ENCODE results near the gene DOLPP1.
"Not testable (repeated sequence)": the region's sequence is repeated elsewhere in the genome, so short reads cannot be mapped to it uniquely, and the experiment has no call there.

Gene DOLPP1

DNA sequence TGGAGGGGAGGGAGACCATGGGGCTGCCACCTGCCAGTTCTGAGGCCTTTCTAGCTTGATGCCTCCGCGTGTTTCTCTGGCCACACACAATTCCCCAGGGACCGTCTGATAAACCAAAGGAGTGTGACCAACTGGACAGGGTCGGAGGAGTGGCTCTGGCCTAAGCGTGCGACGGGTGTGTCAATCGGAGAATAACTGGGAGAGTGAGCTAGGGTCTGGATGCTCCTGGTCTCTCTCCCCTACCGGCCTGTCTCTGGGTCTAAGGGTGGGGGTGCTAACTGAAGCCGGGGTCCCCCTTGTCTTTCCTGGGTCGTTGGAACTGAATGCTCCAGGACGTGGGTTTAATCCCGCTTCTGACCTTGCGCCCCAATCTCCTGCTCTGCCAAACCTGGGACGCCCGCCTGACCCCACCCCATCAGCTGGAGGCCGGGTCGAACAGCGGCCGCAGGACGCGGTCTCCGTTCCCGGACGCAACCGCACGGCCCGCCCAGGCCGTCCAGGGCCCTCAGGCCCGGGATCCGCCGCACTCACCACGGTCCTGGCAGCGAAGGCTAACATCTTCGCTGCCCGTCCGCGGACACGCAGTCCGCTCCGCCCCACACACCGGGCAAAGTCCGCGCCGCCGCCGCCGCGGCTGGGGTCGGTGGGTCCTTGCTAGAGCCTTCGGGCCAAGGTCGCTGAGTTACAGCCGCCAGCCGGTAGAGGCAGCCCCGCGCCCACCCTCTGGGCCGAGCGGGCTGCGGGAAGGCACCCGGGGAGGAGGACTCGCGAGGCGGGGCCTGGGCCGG is 29.2 kb downstream of the DOLPP1 start:
- peak; percentile 47 for DNase-seq (ENCODE audit: low spot score)

DNA sequence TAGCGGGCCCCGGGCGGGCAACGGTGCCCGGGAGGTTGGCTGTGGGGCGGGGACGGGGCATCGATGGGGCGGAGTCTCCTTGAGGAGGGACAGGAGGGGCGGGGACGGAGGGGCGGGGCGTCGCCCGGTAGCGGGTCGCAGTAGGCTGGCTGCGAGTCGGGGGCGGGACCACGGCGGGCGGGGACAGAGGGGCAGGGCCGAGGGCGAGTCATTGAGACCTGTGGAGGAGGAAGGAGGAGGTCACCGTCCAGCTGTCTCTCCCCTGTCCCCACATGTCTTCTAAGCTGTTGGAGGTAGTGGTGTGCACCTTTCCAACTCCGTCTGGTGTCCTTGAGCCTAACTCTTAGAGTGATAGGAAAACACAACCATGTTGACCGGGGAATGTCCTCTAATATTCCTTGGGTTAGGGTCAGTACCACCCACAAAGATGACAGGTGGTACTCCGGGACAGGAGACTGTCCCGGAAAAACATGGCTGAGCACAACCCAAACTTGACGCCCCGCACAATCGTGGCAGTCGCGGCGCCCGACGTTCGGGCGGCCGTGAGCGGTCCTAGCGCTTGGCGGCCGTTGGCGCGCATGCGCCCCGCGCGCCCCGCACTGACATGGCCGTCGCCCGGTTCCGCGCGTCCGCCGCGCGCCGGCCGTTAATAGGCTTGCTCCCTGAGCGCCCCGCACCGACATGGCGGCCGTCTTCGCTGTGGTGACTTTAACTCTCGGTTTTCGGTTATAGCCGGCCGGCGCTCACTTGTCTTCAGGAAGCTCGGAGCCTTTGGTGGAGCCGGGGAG is 30.0 kb downstream of the DOLPP1 start, which contains the start of the genes CRAT and PTPA:
TSS of gene CRAT (minus strand) at position 54 of the 788 bp plus-strand sequence. CDS start 284 bp downstream, outside the sequence.
TSS of gene PTPA (plus strand) at position 676 of the 788 bp plus-strand sequence. CDS start 186 bp downstream, outside the sequence.
- peak; percentile 90 for DNase-seq (ENCODE audit: low spot score)

- DNase-seq (ENCODE audit: low spot score): no peak
Observed at GRCh38 chr9:129111528-129112151, 30.7 kb downstream of the DOLPP1 start.

GRCh38 chr9:129112526-129112925 is 31.6 kb downstream of the DOLPP1 start:
- DNase-seq (ENCODE audit: low spot score): not testable (repeated sequence)

GRCh38 chr9:129113645-129114304 is 32.9 kb downstream of the DOLPP1 start:
- no peak for DNase-seq (ENCODE audit: low spot score)

GRCh38 chr9:129118799-129119198 is 37.9 kb downstream of the DOLPP1 start:
- no peak for DNase-seq (ENCODE audit: low spot score)

- DNase-seq (ENCODE audit: low spot score): no peak
Observed at GRCh38 chr9:129121483-129121882, 40.6 kb downstream of the DOLPP1 start.

DNA sequence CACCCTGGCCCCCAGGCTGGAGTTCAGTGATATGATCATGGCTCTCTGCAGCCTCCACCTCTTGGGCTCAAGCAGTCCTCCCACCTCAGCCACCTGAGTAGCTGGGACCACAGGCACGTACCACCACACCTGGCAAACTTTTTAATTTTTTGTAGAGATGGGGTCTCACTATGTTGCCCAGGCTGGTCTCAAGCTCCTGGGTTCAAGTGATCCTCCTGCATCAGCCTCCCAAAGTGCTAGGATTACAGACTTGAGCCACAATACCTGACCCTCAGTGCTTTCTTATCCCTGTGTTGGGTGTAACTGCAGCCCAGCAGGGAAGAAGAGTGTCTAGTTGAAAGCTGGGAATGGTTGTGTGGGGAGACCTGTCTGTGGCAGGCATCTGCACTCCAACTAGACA is 41.2 kb downstream of the DOLPP1 start:
- DNase-seq (ENCODE audit: low spot score): no peak

DNA sequence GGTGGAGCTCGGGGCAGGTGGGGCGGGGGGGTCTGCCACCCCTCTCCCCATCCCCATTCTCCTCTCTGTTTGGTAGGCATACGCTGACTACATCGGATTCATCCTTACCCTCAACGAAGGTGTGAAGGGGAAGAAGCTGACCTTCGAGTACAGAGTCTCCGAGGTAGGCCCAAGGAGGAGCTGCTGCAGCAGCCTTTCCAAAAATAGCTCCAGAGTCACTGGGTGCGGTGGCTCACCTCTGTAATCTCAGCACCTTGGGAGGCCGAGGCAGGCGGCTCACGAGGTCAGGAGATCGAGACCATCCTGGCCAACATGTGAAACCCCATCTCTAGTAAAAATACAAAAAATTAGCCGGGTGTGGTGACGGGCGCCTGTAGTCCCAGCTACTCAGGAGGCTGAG is 42.1 kb downstream of the DOLPP1 start:
- DNase-seq (ENCODE audit: low spot score): not testable (repeated sequence)

DNA sequence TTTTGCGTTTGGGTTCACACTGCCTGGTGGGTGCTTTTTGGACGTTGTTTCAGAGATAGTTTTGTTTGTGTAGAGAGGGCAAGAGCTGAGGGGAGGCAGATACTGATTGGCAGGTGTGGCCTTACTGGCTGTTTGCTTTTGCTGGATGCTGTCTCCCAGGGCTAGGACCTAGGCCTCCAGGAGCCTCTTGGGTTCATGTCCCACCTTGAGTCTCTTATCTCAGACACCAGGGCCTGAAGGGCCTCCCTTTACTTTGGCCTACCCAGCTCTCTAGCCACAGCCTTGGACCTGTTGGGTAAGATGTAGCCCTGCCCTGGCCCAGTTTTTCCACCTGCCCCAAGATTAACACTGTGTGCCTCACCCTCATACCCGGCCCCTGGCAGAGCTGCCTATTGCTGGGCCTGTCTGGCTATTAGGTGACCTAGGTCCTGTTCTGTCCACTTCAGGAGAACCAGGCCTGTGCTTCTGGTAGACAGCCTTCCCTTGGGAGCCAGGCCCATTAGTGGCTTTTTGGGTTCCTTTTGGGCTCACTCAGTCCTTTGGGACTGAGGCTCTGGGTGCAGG is 43.7 kb downstream of the DOLPP1 start:
- DNase-seq (ENCODE audit: low spot score): no peak

GRCh38 chr9:129125478-129125877 is 44.6 kb downstream of the DOLPP1 start:
- no peak for DNase-seq (ENCODE audit: low spot score)

GRCh38 chr9:129126749-129127618 is 46.1 kb downstream of the DOLPP1 start:
- DNase-seq (ENCODE audit: low spot score): peak; percentile 66

- no peak for DNase-seq (ENCODE audit: low spot score)
Observed at GRCh38 chr9:129128689-129129088, 47.8 kb downstream of the DOLPP1 start.

GRCh38 chr9:129130271-129130670 is 49.4 kb downstream of the DOLPP1 start:
- DNase-seq (ENCODE audit: low spot score): not testable (repeated sequence)

DNA sequence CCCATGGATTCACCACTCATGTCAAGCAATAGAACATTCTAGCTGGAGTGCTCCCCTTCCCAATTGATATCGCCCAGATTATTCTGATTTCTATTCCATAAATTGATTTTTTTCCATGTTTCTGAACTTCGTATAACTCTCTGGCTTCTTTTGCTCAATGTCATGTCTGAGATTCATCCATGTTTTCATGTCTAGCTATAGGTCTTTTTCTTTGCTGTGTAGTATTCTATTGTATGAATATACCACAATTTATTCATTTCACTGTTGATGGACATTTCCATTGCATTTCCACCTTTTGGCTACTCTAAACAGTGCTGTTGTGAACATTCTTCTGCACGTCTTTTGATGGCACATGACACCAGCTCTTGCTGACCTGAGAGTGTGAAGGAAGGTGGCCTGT is 49.9 kb downstream of the DOLPP1 start:
- DNase-seq (ENCODE audit: low spot score): no peak

DNA sequence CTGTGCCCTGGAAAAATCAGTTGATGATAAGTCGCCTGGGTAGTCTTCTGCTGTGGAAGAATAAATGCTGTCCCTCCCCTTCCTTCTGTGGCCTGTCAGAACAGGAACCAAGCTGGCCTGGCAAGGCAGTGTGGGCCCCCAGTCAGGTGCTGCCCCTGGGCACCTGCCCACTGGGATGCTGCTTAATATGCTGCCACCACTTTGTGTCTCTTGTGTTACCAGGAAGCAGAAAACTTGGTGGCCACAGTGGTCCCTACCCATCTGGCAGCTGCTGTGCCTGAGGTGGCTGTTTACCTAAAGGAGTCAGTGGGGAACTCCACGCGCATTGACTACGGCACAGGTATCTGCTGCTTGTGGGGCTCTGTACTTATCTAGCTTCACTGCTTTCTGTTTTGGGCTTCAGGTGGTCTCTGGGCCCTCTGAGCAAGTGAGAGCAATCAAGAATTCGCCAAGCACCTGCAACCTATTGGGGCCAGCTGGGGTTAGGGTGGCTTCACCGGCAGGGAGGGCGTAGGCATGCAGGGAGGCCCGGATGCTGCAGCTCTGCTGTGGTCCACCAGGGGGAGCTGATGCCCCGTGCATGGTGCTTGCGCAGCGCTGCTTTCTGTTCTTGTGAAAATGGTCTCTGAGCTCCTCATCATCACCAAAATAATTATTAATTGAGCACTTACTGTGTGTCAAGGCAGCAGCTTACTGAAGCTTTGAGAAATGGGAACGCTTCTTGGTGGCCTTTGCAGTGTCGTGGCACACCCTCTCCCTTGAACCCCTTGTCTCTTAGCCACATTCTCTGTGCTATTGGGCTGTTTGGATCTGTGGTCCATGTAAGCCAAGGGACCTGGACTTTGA is 50.6 kb downstream of the DOLPP1 start:
- peak; percentile 62 for DNase-seq (ENCODE audit: low spot score)

GRCh38 chr9:129133082-129133481 is 52.2 kb downstream of the DOLPP1 start:
- DNase-seq (ENCODE audit: low spot score): no peak

DNA sequence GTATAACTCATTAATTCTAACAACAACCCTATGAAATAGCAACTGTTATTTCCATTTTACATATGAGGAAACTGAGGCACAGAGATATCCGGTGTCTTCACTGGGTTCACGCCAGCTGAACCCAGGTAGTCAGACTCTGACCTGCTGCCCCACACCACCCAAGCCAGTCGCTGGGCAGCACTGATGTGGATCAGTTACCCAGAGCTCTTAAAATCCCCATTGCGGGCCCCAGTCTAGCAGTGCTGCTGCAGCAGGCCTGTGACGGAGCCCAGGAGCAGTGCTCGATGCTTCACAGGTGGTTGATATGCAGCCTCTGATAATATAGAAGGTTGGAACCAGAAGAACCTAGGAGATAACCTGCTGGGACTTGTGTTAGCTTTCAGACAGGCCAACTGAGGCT is 54.6 kb downstream of the DOLPP1 start:
- DNase-seq (ENCODE audit: low spot score): no peak

GRCh38 chr9:129136446-129137035 is 55.6 kb downstream of the DOLPP1 start:
- DNase-seq (ENCODE audit: low spot score): no peak

All from SK-N-DZ (cell line).